Fibroblast of lung (primary cell): Measurements from ENCODE around the gene STK32A. TPM values are rescaled to one million over a fixed set of nuclear protein-coding genes. Genes with fewer than 3 reads are reported as not detected.

Experiments used
- DNase-seq, 2 donors: peaks; one replicate each; pipeline versions ENCODE4 v3.0.0 to v3.0.0-alpha.2; 2010; ENCODE audit warnings: low read depth in 2 of 2
- H2AFZ ChIP-seq: 2 replicates; pipeline ENCODE4 v1.5.1; 2012; ENCODE audit warnings: low read length, control low read depth, inconsistent platforms
- H3K27ac ChIP-seq: 2 replicates; pipeline ENCODE4 v1.5.1; 2011; ENCODE audit warnings: low read length, control low read depth; ENCODE audit not compliant: insufficient read depth
- H3K27me3 ChIP-seq: 2 replicates; pipeline ENCODE4 v1.5.1; 2011; ENCODE audit warnings: mild to moderate bottlenecking, low read length; ENCODE audit not compliant: control insufficient read depth, insufficient read depth
- H3K36me3 ChIP-seq: 2 replicates; pipeline ENCODE4 v1.5.1; 2011; ENCODE audit warnings: low read length; ENCODE audit not compliant: control insufficient read depth, insufficient read depth
- H3K4me1 ChIP-seq: 2 replicates; pipeline ENCODE4 v1.5.1; 2011; ENCODE audit warnings: low read length; ENCODE audit not compliant: control insufficient read depth, insufficient read depth; ENCODE audit errors: extremely low read depth
- H3K4me2 ChIP-seq: 2 replicates; pipeline ENCODE4 v1.5.1; 2011; ENCODE audit warnings: low read length, control low read depth; ENCODE audit not compliant: insufficient read depth; ENCODE audit errors: extremely low read depth
- H3K4me3 ChIP-seq, 4 experiments: fragments of 200-600 bp in 1 of 4; sonication (generic) in 1 of 4; replicated peaks in 1 of 4; 2 replicates each; pipeline ENCODE4 v1.5.1; 2011 to 2016; ENCODE audit warnings: low read length in 4 of 4, low read depth in 3 of 4, mild to moderate bottlenecking in 3 of 4, control low read depth in 2 of 4, inconsistent platforms in 1 of 4, mixed read lengths in 1 of 4; ENCODE audit not compliant: insufficient read depth in 1 of 4; ENCODE audit errors: control extremely low read depth in 1 of 4
- H3K79me2 ChIP-seq: 2 replicates; pipeline ENCODE4 v1.5.1; 2012; ENCODE audit warnings: mild to moderate bottlenecking, low read length, inconsistent platforms; ENCODE audit not compliant: control insufficient read depth, insufficient read depth
- H3K9ac ChIP-seq: 2 replicates; pipeline ENCODE4 v1.5.1; 2011; ENCODE audit warnings: mild to moderate bottlenecking, low read length, control low read depth; ENCODE audit not compliant: insufficient read depth
- H3K9me3 ChIP-seq: 2 replicates; pipeline ENCODE4 v1.5.1; 2012; ENCODE audit warnings: low read depth, low read length; ENCODE audit not compliant: control insufficient read depth, insufficient read depth
- H4K20me1 ChIP-seq: 2 replicates; pipeline ENCODE4 v1.5.1; 2011; ENCODE audit warnings: low read length; ENCODE audit not compliant: control insufficient read depth, insufficient read depth; ENCODE audit errors: extremely low read depth
- CTCF ChIP-seq, 2 donors: IDR thresholded peaks in 1 of 2; conservative IDR thresholded peaks in 1 of 2; 1 replicate in 1 of 2; 2 replicates in 1 of 2; pipeline ENCODE4 v1.5.1; 2011 to 2012; ENCODE audit warnings: low read length in 2 of 2, control low read depth in 1 of 2, inconsistent platforms in 1 of 2, low read depth in 1 of 2, mild to moderate bottlenecking in 1 of 2
- EZH2 ChIP-seq: IDR thresholded peaks from 2 replicates; pipeline ENCODE4 v1.5.1; 2012; ENCODE audit warnings: low read length, control low read depth, mild to moderate bottlenecking; ENCODE audit errors: missing control alignments
- polyA plus RNA-seq, 2 donors: library from polyadenylated mRNA; depleted of rRNA in 1 of 2; stranded (reverse) in 1 of 2; unstranded in 1 of 2; fragments of >200 nt; gene quantifications; 2 replicates each; pipeline ENCODE4 v1.2.1, GENCODE V29; 2011 to 2012; ENCODE audit warnings: missing spikeins in 1 of 2
- total RNA-seq: library from RNA; depleted of rRNA; stranded (reverse); fragments of >200 nt; gene quantifications from 2 replicates; pipeline ENCODE4 v1.2.1, GENCODE V29; 2014

The STK32A gene
- total and polyA plus RNA-seq, 2 donors (not counting 1 experiment from before 2014, with no cell fraction given), result 0.30 to 2.5 TPM

- H4K20me1 ChIP-seq, result no peaks in the 10 kb centered on the region
- no peak overlapping the region for H3K4me3 ChIP-seq
- no peak for DNase-seq
- H3K9me3 ChIP-seq, result no peaks in the 10 kb centered on the region
- no peaks in the 10 kb centered on the region for H3K36me3 ChIP-seq
- no peak overlapping the region for H3K27ac ChIP-seq
- H3K79me2 ChIP-seq, result no peaks in the 10 kb centered on the region
- H3K4me1 ChIP-seq, result no peaks in the 10 kb centered on the region
- H3K4me2 ChIP-seq, result no peak overlapping the region
- H3K27me3 ChIP-seq, result peaks cover 2% of the 10 kb centered on the region
- no peak overlapping the region for H3K9ac ChIP-seq
- no peak overlapping the region for H2AFZ ChIP-seq
- TF ChIP-seq CTCF (conservative IDR thresholded peaks at IDR 0.05 in 1 of 2, IDR thresholded peaks at IDR 0.05 in 1 of 2; ENCODE audit: low read depth in 1 of 2, low read length in 2 of 2) (no peak), EZH2 (no peak)
Measured at GRCh38 chr5:147267082-147267832, 32.4 kb downstream of the STK32A start.

DNA sequence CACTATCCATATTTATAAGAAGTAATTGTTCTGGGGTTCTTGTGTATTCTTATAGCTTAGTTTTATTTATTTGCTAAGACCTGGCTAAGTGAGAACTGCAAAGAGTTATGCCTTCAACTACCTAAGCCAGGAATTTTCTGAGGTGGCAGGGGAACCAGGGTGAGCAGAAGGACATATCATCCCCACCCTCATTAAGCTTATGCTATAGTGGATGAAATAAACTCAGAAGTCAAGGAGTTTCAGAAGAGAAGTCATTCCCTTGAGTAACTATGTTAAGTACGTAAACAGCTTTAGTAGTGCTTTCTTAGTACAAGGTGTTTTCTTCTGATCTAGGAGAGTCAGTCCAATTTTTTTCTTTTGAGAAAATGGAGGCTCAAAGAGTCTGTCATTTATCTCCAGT lies 41.7 kb downstream of the STK32A start:
- no peak overlapping the region for H3K4me2 ChIP-seq
- no peaks in the 10 kb centered on the region for H3K79me2 ChIP-seq
- no peaks in the 10 kb centered on the region for H3K9me3 ChIP-seq
- no peak overlapping the region for H3K9ac ChIP-seq
- no peaks in the 10 kb centered on the region for H4K20me1 ChIP-seq
- TF ChIP-seq CTCF (conservative IDR thresholded peaks at IDR 0.05 in 1 of 2, IDR thresholded peaks at IDR 0.05 in 1 of 2; ENCODE audit: low read depth in 1 of 2, low read length in 2 of 2) (no peak), EZH2 (no peak)
- H3K27ac ChIP-seq, result no peak overlapping the region
- no peak for DNase-seq
- H3K4me3 ChIP-seq, result no peak overlapping the region
- H2AFZ ChIP-seq, result no peak overlapping the region
- no peaks in the 10 kb centered on the region for H3K27me3 ChIP-seq
- no peaks in the 10 kb centered on the region for H3K4me1 ChIP-seq
- no peaks in the 10 kb centered on the region for H3K36me3 ChIP-seq

- no peak overlapping the region for H3K4me2 ChIP-seq
- no peaks in the 10 kb centered on the region for H3K9me3 ChIP-seq
- no peak overlapping the region for H3K9ac ChIP-seq
- DNase-seq, result peak in 1 of 2 donors; percentile 81
- no peaks in the 10 kb centered on the region for H3K79me2 ChIP-seq
- no peak overlapping the region for H2AFZ ChIP-seq
- no peaks in the 10 kb centered on the region for H4K20me1 ChIP-seq
- no peaks in the 10 kb centered on the region for H3K27me3 ChIP-seq
- no peaks in the 10 kb centered on the region for H3K4me1 ChIP-seq
- H3K36me3 ChIP-seq, result no peaks in the 10 kb centered on the region
- H3K4me3 ChIP-seq, result no peak overlapping the region
- no peak overlapping the region for H3K27ac ChIP-seq
- TF ChIP-seq CTCF (conservative IDR thresholded peaks at IDR 0.05 in 1 of 2, IDR thresholded peaks at IDR 0.05 in 1 of 2; ENCODE audit: low read depth in 1 of 2, low read length in 2 of 2) (no peak), EZH2 (no peak)
Measured at GRCh38 chr5:147286296-147286695, 51.5 kb downstream of the STK32A start.
